SW480 (cell line): ENCODE data around the gene PHAX.
"Not testable (repeated sequence)": the region's sequence is repeated elsewhere in the genome, so short reads cannot be mapped to it uniquely, and the experiment has no call there.

Experiments
- DNase-seq: peaks from one replicate; pipeline ENCODE4 v3.0.0-alpha.2; 2016; ENCODE audit warnings: low spot score

Gene PHAX

DNA sequence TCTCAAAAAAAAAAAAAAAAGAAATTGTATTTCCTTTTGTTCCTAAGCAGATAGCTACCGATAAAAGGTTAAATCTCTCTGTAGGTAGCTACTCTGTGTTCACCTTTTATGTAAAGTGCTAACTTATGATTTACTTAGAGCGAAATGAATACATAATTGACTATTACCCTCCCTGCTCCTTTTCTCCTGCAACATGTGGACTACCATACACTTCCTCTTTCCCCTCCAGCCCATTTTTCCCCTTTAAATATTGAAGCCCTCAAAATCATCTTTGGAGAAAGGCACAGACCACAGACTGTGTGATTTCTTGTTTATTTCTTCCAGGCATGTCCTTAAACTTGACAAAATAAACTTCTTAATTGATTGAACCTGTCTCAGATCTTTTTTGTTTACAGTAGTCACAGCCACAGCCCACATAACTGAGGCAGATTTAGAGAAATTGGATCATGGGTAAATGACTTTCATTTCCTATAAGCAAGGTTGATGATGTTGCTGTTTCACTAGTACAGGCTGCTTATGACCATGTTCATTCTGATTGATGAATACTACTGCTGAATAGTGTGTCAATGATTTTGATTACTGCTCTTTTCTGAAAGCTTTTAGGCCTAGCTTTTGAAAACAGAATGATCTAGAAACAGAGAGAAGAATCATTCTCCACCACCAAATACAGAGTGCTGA is 59.2 kb downstream of the PHAX start:
- DNase-seq = no peak

DNA sequence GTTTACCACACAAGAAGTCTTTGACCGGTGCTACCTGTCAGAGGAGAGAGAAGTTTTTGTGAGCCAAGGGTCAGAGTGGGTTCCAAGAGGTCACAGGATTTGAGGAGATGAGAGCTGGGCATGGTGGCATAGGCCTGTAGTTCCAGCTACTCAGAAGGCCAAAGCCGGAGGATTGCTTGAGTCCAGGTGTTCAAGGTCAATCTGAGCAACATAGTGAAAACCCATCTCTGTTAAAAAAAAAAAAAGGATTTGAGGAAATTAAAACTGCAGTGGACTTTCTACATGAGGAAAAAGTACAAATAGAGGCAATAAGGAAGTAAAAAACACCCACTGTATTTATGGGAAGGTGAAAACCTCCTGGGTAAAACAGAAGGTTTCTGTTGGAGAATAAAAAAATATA is 63.8 kb downstream of the PHAX start:
- no peak for DNase-seq

DNA sequence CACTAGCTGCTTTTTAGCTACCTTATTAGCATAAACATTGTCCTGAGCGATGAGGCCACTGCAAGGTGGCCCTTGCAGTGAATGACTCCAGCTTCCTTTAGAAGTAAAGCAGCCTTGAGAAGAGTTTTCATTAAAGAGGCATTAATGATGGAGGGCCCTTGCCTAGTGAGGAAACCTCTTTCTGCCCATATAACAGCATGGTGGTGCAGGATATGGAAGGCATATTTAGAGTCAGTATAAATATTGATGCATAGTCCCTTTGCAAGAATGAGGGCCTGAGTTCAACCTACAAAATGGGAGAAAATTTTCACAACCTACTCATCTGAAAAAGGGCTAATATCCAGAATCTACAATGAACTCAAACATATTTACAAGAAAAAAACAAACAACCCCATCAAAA is 69.4 kb downstream of the PHAX start:
- DNase-seq = not testable (repeated sequence)

- DNase-seq = not testable (repeated sequence)
Observed at GRCh38 chr5:126671681-126672080, 70.9 kb downstream of the PHAX start.

DNA sequence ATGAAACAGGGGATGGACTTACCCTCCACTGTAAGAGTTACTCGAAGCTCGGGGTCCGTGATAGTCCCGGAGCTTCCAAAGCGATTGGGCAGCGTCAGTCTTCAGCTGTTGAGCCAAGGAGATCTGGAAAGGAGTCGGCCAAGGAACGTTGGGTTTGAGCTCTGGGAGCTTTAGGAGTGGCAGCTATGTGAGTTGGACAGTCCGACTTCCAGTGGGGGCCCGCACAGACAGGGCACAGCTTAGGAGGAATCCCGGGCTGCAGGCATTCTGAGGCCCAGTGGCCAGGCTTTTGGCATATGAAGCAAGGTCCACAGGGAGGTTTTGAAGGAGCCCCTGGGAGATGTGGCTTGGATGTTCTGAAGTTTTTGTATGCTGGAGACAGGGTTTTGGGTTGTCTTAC is 72.7 kb downstream of the PHAX start:
- no peak for DNase-seq

DNA sequence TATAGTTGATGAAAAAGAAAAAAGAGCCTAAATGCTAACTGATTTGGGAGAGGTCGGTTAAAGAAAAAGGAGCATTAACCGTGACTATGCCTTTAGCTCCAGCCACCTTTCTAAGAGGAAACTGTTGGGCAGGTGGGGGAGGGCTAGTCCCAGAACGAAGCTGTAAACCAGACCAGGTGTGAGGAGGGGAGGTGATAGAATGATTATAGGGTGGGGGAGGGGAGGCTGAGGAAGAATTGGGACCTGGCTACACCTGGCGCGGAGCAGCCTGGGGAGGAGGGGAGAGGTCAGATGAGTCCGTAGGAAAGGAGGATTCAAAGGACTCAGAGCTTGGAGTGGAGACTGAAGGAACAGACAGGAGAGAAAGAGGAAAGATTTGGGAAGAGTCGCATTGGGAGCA is 73.4 kb downstream of the PHAX start:
- DNase-seq = no peak

GRCh38 chr5:126675338-126675737 is 74.6 kb downstream of the PHAX start:
- DNase-seq = no peak

GRCh38 chr5:126676195-126676624 is 75.5 kb downstream of the PHAX start:
- DNase-seq = peak; percentile 80
